ENCODE measurements around the gene ITGB1BP1. TPM values are rescaled to one million over a fixed set of nuclear protein-coding genes. Genes with fewer than 3 reads are reported as not detected.

Gene ITGB1BP1
- total RNA-seq, 1 experiment from 2014 or later, result 115 TPM

DNA sequence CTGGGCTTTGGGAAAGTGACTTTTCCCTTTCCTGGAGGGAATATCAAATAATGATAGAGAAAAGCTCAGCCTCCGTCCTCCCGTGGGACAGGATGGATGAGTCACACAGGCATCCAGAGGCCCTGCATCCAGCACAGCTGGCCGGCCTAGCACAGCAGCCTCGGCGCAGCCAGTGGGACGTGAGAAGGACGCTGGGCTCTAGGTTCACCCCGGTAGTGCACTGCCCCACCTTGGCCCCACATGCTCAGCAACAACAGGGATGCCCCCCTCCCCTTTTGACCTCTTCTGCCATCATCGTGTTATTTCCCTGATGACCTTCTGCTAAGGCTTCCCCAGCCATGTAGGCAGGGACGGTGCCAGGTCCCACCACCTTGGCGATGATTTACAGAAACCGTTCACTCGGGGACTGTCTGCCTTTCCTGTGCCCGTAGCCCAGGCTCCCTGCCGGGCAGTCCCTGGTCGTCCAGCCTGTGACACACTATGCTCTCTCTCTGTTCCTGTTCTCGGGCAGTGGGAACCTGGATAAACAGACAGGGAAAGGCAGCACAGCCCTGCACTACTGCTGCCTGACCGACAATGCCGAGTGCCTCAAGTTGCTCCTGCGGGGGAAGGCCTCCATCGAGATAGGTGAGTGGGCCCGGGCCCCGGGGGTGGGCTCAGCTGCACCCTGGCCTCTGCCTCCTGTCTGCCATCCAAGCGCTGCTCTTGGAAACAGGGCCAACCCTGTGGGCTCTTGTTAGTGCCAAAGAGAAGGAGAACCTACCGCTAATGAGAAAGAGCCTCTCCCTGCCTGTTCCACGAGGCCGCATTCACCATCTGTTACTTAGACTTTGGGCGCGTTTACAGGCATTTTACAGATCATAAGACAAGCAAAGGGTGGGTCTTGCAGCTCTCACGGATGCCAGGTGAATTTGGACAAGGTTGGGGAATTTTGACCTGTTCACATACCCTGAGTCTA is 44.6 kb downstream of the ITGB1BP1 start:
- peak; percentile 89 for DNase-seq (ENCODE audit: low spot score)

DNA sequence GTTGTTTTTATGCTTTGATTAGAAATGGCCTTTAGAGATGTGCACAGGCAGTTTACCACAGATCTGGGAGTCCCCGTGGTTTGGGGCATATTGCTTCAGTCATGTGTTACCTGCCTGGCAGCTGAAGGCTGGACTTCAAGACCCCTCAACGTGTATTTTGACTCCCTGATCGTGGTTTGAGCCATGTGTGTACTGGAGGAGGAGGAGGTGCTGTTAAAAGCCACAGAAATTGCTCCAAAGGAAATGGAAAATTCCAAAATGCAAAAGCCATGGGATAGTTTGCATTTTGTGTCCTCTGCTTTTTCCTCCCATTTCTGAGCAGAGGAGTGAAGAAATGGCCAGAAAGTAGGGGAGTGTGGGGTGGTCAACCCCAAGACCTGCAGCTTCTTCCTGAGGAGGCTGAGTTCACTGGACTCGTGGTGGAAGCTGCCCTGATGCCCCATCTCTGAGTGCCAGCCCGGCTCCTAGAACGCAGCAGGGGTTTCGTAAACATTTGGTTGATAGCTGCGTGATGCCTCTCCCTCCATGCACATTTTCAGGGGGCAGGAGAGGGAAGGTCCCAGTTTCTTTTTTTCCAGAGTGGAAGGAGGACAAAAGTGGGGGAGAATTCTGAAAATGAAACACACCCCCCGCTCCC is 45.7 kb downstream of the ITGB1BP1 start:
- no peak for DNase-seq (ENCODE audit: low spot score)

DNA sequence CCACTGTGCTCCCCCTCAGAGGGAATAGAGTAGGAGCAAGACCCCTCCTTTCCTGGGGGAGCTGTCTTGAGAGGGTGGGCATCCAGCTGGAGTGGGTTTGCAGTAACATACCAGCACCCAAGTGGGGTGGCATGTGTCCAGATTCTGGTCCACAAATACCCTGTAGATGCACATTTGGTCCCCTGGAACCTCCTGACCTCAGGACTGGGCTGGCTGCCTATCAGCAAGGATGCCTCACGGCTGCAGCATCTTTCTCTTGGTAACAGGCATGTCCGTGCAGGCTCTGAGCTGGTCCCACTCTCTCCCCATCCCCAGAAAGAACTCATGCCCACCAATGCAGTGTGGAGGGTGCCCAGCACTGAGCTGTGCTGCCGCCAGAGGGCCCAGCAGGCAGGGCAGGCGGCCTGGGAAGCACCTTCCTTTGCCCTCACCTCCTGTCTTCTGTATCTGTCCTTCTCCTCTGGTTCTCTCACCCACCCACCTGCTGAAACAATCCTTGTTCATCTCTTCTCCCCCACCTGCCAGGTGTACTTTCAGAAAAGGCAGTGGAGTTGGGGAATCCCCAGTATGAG is 47.4 kb downstream of the ITGB1BP1 start:
- DNase-seq (ENCODE audit: low spot score), result no peak

- DNase-seq (ENCODE audit: low spot score), result no peak
These were observed 49.1 kb downstream of the ITGB1BP1 start for GRCh38 chr2:9374071-9374730.

DNA sequence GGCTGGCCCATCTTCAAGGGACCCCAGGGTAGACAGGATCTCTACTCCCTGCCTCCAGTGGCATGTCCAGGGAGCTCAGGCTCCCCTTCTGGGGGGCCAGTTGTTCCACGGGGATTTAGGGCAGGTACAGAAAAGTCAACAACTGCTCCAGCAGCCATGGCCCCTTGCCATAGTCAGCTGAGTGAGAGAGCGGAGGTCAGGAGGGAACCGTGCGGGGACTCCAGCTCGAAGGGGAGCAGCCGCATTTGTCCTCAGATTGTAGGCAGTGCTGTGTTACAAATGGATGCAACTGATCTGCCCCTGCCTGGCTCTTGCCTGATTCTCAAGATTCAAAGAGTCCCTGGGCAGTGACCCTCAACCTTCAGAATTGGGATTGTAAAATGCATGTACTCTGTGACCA is 49.9 kb downstream of the ITGB1BP1 start:
- no peak for DNase-seq (ENCODE audit: low spot score)

DNA sequence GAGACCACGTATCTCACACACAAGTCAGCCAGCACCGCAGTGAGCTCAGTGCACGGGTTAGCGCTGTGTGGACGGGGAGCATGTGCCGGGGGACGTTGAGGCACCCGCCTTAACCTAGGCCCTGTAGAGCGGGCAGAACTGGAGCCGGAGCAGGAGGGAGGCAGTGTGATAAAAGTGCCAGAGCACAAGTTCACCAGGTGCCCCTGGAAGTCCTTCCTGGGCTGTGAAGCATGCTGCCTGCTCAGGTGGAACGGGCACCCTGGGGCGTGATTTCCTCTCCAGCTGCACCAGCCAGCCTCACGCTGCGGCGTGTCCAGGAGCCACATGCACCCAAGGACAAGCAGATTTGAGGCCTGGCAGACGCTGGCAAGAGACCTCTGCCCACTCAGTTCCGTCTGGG is 50.3 kb downstream of the ITGB1BP1 start:
- DNase-seq (ENCODE audit: low spot score), result no peak

GRCh38 chr2:9370746-9371145 is 52.6 kb downstream of the ITGB1BP1 start:
- DNase-seq (ENCODE audit: low spot score), result no peak

DNA sequence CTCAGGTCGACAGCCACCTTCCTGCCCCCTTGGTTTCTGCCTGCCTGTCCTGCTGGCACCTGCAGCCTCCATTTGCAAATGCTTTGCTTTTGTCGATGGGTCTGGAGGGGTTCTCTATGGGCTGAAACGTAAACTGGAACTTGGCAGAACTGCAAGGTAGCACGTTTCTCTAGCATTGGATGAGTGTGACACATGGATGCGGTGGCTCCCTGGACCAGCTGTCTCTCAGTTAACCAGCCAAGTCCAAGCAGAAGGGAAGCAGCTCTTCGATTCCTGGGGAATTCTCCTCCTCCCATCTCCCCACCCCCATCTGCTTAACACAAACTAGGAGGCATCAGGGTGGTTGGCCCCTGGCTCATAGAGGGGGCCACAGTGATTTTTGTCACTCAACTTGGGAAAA is 57.3 kb downstream of the ITGB1BP1 start:
- DNase-seq (ENCODE audit: low spot score), result no peak

- no peak for DNase-seq (ENCODE audit: low spot score)
These were observed 57.8 kb downstream of the ITGB1BP1 start for GRCh38 chr2:9365498-9366019.

- DNase-seq (ENCODE audit: low spot score), result no peak
These were observed 58.4 kb downstream of the ITGB1BP1 start for GRCh38 chr2:9364791-9365497.

GRCh38 chr2:9364373-9364772 is 59.0 kb downstream of the ITGB1BP1 start:
- no peak for DNase-seq (ENCODE audit: low spot score)

- no peak for DNase-seq (ENCODE audit: low spot score)
These were observed 62.6 kb downstream of the ITGB1BP1 start for GRCh38 chr2:9360701-9361100.

DNA sequence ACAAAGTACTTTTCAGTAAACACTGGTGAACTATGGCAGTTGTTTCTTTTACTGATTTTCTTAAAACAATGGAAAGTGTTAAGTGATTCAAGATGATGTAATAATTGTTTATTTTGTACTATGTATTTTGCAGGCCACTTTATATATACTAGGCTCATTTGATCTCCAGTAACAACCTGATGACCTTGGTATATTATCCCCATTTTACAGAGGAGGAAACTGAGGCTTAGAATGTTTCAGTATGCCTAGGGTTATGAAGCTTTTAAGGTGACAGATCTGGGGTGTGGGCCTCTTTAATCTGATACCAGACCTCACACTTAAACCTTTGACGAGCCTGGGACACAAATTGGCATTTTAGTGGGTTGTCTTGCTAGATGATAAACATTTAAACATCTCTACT is 63.2 kb downstream of the ITGB1BP1 start:
- DNase-seq (ENCODE audit: low spot score), result no peak

GRCh38 chr2:9359463-9359862 is 63.9 kb downstream of the ITGB1BP1 start:
- DNase-seq (ENCODE audit: low spot score), result no peak

GRCh38 chr2:9358846-9359245 is 64.5 kb downstream of the ITGB1BP1 start:
- DNase-seq (ENCODE audit: low spot score), result no peak

- no peak for DNase-seq (ENCODE audit: low spot score)
These were observed 67.1 kb downstream of the ITGB1BP1 start for GRCh38 chr2:9356261-9356660.

GRCh38 chr2:9355716-9356115 is 67.6 kb downstream of the ITGB1BP1 start:
- no peak for DNase-seq (ENCODE audit: low spot score)

DNA sequence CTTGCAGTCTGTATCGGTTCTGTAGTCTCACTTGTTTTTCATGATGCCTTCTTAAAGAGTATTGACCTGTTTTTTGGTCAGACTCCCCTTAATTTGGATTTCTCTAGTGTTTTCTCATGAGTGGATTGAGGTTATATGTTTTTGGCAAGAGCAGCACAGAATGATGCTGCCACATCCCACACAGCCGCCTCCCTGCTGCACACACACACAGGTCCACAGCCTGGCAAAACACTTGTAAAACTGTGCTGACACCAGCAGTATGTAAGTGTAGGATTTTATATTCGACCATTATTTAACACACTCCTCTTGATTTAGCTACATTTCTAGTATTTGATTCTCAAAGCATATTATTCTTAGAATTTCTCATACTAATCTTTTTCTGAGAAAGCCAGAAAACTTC is 68.1 kb downstream of the ITGB1BP1 start:
- DNase-seq (ENCODE audit: low spot score), result no peak

DNA sequence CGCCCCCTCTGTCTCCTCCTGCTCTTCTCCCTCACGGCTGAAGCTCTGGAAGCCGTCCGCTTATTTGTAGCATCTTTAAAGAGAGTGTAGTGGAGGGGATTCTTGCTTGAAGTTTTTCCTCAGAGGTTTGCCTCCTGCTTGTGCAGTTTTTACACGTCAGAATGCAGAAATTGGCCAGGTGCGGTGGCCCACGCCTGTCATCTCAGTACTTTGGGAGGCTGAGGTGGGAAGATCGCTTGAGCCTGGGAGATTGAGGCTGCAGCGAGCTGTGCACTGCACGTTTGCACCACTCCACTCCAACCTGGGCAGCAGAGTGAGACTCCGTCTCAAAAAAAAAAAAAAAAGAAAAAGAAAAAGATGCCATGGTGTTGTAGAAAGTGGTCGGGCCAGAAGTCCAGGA is 69.0 kb downstream of the ITGB1BP1 start:
- no peak for DNase-seq (ENCODE audit: low spot score)
